ENCODE measurements around the gene EMC1. TPM values are rescaled to one million over a fixed set of nuclear protein-coding genes. Genes with fewer than 3 reads are reported as not detected.

The EMC1 gene
- total and polyA plus RNA-seq, 2 donors (not counting 3 experiments of a cell fraction or from before 2014, with no cell fraction given) = 77.5 to 164 TPM

DNA sequence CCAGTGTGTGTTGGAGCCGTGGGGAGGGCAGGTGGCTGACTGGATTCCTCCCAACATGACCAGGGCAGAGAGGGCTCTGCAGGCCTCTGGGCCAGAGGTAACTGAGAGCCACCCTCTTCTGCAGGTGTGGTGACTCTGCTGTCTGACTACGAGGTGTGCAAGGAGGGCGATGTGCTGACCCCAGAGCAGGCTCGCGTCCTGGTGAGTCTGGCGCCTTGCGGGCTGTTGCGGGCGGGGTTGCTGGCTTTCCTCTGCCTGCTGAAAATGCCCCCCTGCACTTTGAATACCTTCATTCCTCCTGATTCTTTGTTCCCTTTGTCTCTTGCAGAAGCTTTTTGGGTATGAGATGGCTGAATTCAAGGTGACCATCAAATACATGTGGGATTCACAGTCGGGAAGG is 7.0 kb upstream of the EMC1 start:
- Histone ChIP-seq H3K79me2 (ENCODE audit: control insufficient read depth, insufficient read depth, low read length) (peaks cover 23% of the 10 kb centered on the region), H3K27ac (ENCODE audit: insufficient read depth, low read depth, low read length) (no peak overlapping the region), H3K9me3 (replicated peaks; ENCODE audit: control insufficient read depth, insufficient read depth, low read length) (no peaks in the 10 kb centered on the region), H3K27me3 (ENCODE audit: control insufficient read depth in 2 of 2, insufficient read depth in 2 of 2, low read length in 2 of 2) (no peaks in the 10 kb centered on the region), H3K36me3 (ENCODE audit: control insufficient read depth in 2 of 2, extremely low read depth in 1 of 2, insufficient read depth in 2 of 2, low read length in 2 of 2) (peaks cover 13 to 30% of the 10 kb centered on the region in 2 experiments), H3K4me1 (ENCODE audit: control insufficient read depth, extremely low read depth, insufficient read depth, low read length) (peaks cover 2% of the 10 kb centered on the region), H3K4me3 (replicated peaks in 1 of 3; ENCODE audit: insufficient read depth in 1 of 3, low read depth in 1 of 3, low read length in 3 of 3) (no peak overlapping the region), H3K4me2 (ENCODE audit: insufficient read depth, low read length) (no peak overlapping the region), H4K20me1 (replicated peaks; ENCODE audit: control insufficient read depth, extremely low read depth, insufficient read depth, low read length) (no peaks in the 10 kb centered on the region), H2AFZ (ENCODE audit: low read depth, low read length) (no peak overlapping the region), H3K9me1 (replicated peaks; ENCODE audit: control insufficient read depth, extremely low read depth, insufficient read depth, low read length) (no peaks in the 10 kb centered on the region), H3K9ac (replicated peaks; ENCODE audit: extremely low read depth, insufficient read depth, low read length) (no peak overlapping the region)
- CTCF ChIA-PET = no interaction called here
- DNase-seq (ENCODE audit: low read depth, low spot score) (no peak), FAIRE-seq (no peak)
- dilution Hi-C loops (cut with MboI; ENCODE audit: extremely low pct_ligation_motif_present, low sequenced_read_pairs) = no loop called here
- TF ChIP-seq GATA2 (IDR thresholded peaks at IDR 0.05; ENCODE audit: insufficient read depth, insufficient read length, low read depth, low read length) = no peak
- TF ChIP-seq, protein P1, sequence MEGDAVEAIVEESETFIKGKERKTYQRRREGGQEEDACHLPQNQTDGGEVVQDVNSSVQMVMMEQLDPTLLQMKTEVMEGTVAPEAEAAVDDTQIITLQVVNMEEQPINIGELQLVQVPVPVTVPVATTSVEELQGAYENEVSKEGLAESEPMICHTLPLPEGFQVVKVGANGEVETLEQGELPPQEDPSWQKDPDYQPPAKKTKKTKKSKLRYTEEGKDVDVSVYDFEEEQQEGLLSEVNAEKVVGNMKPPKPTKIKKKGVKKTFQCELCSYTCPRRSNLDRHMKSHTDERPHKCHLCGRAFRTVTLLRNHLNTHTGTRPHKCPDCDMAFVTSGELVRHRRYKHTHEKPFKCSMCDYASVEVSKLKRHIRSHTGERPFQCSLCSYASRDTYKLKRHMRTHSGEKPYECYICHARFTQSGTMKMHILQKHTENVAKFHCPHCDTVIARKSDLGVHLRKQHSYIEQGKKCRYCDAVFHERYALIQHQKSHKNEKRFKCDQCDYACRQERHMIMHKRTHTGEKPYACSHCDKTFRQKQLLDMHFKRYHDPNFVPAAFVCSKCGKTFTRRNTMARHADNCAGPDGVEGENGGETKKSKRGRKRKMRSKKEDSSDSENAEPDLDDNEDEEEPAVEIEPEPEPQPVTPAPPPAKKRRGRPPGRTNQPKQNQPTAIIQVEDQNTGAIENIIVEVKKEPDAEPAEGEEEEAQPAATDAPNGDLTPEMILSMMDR (IDR thresholded peaks at IDR 0.05; ENCODE audit: extremely low read depth in 1 of 2, insufficient read depth in 1 of 2, low read depth in 1 of 2, low read length in 2 of 2) = no peak
- no peak for TF ChIP-seq FOS (IDR thresholded peaks at IDR 0.05; ENCODE audit: borderline replicate concordance, insufficient read depth, low read length)
- no peak for TF ChIP-seq POLR2AphosphoS5 (IDR thresholded peaks at IDR 0.05; ENCODE audit: insufficient read depth, low read depth, low read length)
- no peak for TF ChIP-seq JUN (IDR thresholded peaks at IDR 0.05; ENCODE audit: borderline replicate concordance, insufficient read depth, insufficient read length, low read depth)
- no peak for TF ChIP-seq POLR2A (IDR thresholded peaks at IDR 0.05; ENCODE audit: low read depth, low read length)
- TF ChIP-seq MYC (IDR thresholded peaks at IDR 0.05; ENCODE audit: low read depth, low read length) = no peak
- no peak for TF ChIP-seq EZH2 (IDR thresholded peaks at IDR 0.05; ENCODE audit: borderline replicate concordance, low read depth, low read length, severe bottlenecking)
- TF ChIP-seq, protein P2, sequence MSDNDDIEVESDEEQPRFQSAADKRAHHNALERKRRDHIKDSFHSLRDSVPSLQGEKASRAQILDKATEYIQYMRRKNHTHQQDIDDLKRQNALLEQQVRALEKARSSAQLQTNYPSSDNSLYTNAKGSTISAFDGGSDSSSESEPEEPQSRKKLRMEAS (IDR thresholded peaks at IDR 0.05; ENCODE audit: insufficient read depth, insufficient read length) = no peak
- POLR2A ChIA-PET = no interaction called here
- no TSS peak for BruUV-seq (replicated peaks)
- intact Hi-C loops (cut with micrococcal nuclease) = loop anchor here (10.0 kb wide), 1 partner anchor 336 kb away; a partner anchor contains a TSS

Measured in endothelial cell of umbilical vein (primary cell).